Fibroblast of villous mesenchyme (primary cell): ENCODE measurements around the gene ELMOD3. TPM values are rescaled to one million over a fixed set of nuclear protein-coding genes. Genes with fewer than 3 reads are reported as not detected.
"Not testable (repeated sequence)": the region's sequence is repeated elsewhere in the genome, so short reads cannot be mapped to it uniquely, and the experiment has no call there.

Source experiments
- DNase-seq: peaks from one replicate; pipeline ENCODE4 v3.0.0-alpha.2; 2010; ENCODE audit warnings: low read depth
- H3K4me3 ChIP-seq: 2 replicates; pipeline ENCODE4 v1.5.1; 2011; ENCODE audit warnings: low read depth, mild to moderate bottlenecking, low read length
- total RNA-seq: library from RNA; depleted of rRNA; stranded (reverse); fragments of >200 nt; gene quantifications from 2 replicates; pipeline ENCODE4 v1.2.3, GENCODE V29; 2012
- TF ChIP-seq, protein P1 (sequence below): IDR thresholded peaks from 2 replicates; pipeline ENCODE4 v1.5.1; 2012; ENCODE audit warnings: low read depth, mild to moderate bottlenecking, low read length; ENCODE audit not compliant: insufficient read depth

Gene ELMOD3
- total RNA-seq, 1 donor = 19.4 TPM

DNA sequence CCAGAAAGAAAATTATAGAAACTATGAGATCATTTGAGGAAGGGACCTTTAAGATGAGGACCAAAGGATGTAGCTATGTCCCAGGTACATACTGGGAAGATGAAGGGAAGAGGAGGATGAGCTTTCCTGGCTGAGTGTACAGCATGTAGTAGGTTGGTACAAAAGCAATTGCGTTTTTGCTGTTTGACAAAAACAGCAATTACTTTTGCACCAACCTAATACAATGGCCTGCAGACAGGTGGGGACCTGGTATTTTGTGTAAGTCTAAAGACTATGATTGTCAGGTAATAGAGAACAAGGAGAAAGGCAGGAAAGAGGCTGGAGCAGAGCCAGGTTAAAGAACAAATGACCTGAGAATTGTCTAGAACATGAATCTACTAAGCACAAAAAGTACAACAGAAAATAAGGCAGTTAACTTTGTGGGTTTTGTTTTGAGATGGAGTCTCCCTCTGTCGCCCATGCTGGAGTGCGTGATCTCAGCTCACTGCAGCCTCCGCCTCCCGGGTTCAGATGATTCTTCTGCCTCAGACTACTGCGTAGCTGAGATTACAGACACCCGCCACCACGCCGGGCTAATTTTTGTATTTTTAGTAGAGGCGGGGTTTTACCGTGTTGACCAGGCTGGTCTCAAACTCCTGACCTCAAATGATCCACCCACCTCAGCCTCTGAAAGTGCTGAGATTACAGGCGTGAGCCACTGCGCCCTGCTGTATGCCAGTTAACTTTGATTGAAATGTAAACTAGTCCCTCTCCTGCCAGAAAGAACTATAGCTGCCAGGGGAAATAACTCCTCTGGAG is 23.5 kb upstream of the ELMOD3 start:
- TF ChIP-seq, protein P1, sequence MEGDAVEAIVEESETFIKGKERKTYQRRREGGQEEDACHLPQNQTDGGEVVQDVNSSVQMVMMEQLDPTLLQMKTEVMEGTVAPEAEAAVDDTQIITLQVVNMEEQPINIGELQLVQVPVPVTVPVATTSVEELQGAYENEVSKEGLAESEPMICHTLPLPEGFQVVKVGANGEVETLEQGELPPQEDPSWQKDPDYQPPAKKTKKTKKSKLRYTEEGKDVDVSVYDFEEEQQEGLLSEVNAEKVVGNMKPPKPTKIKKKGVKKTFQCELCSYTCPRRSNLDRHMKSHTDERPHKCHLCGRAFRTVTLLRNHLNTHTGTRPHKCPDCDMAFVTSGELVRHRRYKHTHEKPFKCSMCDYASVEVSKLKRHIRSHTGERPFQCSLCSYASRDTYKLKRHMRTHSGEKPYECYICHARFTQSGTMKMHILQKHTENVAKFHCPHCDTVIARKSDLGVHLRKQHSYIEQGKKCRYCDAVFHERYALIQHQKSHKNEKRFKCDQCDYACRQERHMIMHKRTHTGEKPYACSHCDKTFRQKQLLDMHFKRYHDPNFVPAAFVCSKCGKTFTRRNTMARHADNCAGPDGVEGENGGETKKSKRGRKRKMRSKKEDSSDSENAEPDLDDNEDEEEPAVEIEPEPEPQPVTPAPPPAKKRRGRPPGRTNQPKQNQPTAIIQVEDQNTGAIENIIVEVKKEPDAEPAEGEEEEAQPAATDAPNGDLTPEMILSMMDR = no peak
- no peak for DNase-seq
- H3K4me3 ChIP-seq = no peak overlapping the region

DNA sequence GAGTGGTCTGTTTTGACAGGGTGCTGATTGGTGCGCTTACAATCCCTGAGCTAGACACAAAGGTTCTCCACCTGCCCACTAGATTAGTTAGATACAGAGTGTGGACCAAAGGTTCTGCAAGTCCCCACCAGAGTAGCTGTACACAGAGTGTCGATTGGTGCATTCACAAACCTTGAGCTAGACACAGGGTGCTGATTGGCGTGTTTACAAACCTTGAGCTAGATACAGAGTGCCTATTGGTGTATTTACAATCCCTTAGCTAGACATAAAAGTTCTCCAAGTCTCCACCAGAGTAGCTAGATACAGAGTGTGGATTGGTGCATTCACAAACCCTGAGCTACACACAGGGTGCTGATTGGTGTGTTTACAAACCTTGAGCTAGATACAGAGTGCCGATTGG is 20.7 kb upstream of the ELMOD3 start:
- DNase-seq, H3K4me3 ChIP-seq: not testable (repeated sequence)

DNA sequence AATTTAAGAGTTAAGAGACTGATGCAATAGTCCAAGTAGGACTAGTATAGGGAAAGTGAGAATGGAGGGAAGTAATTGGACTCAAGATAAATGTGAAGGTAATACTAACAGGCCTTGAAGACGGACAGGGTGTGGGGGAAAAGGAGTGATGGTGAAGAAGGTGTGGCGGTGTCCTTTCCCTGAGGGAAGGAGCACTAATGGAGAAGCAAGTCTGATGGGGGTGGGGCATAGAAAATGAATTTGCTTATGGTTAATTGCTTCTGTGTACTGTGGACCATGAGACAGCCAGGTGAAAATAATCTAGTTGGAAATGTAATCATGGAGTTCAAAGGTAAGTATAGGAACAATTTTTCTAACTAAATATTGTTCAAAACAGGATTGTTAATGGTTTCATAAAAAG is 19.6 kb upstream of the ELMOD3 start:
- H3K4me3 ChIP-seq = no peak overlapping the region
- DNase-seq = no peak
- TF ChIP-seq, protein P1 = no peak

DNA sequence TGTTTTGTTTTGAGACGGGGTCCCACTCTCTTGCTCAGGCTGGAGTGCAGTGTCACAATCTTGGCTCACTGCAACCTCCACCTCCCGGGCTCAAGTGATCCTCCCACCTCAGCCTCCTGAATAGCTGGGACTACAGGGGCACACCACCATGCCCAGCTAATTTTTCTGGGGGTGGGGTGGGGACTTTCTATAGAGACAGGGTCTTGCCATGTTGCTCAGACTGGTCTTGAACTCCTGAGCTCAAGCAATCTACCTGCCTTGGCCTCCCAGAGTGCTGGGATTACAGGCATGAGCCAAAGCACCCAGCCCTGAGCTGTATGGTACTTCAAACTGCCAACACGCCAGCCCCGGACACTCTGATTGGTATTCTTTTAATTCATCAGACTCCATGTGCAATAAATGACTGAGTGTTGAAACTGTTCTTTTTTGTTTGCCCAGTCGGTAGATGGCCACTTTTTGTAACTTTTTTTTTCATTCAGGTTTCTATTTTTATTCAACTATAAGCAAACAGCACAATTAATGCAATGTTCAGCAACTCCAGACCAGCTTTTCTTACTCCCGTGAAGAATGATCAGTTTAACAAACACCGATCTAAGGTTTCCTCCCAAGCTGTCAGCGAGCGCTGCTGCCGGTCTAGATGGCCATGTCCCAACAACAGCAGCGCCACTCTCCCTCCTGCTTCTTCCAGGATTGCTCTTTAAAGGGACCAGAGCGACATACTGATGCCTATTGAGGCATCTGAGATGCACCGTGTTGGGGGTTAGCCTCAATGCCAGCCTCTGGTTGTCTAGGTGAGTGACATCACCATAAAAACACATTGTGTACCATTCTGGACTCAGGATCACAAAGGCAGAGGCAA is 14.3 kb upstream of the ELMOD3 start:
- DNase-seq = peak; percentile 8
- no peak overlapping the region for H3K4me3 ChIP-seq
- TF ChIP-seq, protein P1 = no peak

DNA sequence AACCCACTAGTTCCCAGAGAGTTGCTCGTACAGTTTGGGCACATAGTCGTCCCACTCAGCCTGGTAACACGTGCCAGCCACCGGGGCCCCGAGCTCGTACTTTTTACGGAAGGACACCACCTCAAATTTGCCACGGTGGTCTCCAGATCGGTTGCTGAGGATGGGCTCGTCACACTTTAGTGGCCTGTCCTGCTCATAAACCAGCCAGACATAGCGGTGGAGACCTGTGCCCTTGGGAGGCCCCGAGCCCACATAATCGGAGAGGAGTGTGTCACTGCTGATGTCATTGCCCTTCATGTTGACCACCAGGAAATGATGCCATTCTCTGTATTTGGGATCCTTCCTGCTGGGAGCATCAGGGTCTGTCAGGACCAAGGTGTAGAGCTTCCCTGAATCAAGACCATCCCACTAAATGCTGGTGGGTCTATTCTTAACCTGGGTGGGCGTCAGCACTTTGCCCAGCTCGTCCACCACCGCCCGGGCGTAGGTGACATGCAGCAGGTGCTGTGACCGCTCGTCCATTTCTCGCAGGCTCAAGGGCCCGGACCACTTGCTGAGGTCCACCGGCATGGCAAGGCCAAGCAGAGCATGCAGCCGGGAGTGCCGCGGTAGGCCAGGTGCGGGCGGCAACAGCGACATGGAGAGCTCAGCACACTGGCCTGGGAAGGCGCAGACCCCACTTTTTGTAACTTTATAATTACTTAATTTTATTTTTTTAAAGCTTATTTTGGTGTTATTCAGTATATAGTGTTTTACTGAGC is 13.1 kb upstream of the ELMOD3 start:
- TF ChIP-seq, protein P1 = no peak
- no peak overlapping the region for H3K4me3 ChIP-seq
- DNase-seq = no peak

DNA sequence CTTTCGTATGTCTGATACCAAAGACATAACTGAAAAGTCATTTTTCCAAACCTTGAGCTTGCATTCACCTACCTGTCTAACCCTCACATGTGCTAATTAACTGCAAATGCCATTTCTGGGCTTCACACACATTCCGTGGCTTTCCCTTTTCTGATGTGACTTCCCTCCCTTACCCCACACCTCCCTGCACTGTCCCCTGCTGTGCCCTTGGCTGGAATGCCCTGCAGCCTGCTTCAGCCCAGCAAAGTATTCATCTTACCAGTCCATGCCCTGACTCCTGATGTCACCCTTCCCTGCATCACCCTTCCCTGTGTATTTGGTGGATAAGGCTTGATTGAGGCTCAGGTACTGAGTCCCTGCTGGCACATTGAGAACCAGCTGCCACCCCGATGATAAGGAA is 12.4 kb upstream of the ELMOD3 start:
- no peak for DNase-seq
- no peak overlapping the region for H3K4me3 ChIP-seq
- TF ChIP-seq, protein P1 = no peak

DNA sequence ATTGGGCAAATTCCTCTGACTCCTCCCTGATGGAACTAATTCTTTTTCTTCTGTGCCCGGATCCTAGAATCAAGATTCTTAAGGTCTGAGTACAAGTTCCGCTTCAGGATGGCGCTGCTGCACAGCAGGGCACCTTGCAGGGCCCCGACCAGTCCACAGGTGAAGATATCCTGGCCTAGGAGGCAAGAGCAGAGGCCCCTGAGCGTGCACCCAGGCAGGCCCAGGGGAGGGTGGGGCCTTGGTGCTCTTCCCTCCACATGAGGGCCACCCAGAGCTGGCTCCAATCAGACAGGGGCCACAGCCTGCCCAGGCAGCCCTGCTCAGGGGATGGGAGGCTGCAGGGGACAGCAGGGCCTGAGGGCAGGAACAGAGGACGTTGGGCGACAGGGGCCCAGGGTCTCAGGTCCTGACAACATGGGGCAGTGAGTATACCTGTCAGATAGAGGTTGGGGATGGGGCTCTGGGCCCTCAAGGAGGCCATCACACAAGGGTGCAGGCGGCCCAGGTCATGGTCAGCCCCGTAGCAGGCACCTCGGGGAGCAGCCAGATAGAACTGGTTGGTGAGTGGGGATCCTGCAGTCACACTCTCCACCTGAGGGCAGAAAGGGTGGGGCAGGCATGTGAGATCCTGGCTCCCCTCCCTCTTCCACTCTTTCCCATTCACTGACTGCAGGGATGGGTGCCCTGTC is 11.2 kb upstream of the ELMOD3 start:
- not testable (repeated sequence) for DNase-seq, H3K4me3 ChIP-seq
